IPS-NIHi11 (cell line): Measurements from ENCODE around the gene MYH9.
A peak's percentile ranks its signal among the peaks of the same experiment; 100 is the strongest.

Experiments used
- DNase-seq: peaks from one replicate; pipeline ENCODE4 v3.0.0; 2012; ENCODE audit warnings: mixed read lengths, low spot score

Gene MYH9

GRCh38 chr22:36330655-36331305 is 57.0 kb downstream of the MYH9 start:
- DNase-seq = no peak

DNA sequence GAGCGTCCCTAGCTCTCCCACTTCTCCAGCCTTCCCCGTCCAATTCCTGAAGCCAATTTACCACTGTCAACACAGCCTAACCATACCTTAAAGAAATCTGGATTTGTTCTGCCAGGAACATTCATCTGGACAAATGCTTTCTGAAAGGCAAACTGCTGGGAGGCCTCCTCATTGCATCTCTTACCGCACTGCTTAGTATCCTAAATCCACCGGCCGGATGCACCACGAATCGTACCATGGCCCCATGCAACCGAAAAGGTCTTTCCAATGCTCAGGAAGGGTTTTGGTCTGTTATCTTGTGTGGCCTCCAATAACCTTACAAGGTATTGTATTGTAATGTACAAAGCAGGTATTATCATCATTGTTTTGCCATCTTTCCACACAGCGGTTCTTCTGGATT is 57.6 kb downstream of the MYH9 start:
- DNase-seq = no peak

GRCh38 chr22:36329254-36330078 is 58.3 kb downstream of the MYH9 start:
- peak; percentile 78 for DNase-seq

DNA sequence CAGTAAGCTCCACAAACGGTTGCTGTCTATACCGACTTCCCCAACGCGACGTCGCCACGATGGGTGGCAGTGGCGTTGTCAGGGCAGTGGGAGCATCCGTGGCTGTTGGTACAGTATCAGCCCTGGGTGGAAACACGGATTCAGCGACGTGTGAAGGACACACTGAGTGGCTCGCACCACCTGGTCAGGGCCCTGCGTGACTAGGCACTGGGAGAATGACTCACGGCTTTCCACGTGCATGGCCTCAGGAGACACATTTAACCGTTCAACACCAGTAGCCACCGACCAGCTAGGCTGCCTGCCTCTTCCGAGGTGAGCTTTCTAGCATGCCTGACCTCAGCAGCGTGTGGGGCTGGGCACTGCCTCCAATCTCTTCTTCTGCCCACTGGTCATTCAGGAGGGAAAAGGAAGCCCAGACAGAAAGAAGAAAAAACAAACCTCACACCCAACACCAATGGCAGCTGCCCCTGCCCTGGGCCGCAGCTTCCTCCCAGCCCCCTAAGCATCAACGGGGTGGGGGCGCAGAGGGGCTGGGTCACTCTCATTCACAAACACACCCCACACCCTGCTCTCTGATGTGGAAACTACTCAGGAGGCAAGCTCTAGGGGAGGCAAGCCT is 59.0 kb downstream of the MYH9 start:
- DNase-seq = no peak

GRCh38 chr22:36327922-36328551 is 59.7 kb downstream of the MYH9 start:
- DNase-seq = no peak

DNA sequence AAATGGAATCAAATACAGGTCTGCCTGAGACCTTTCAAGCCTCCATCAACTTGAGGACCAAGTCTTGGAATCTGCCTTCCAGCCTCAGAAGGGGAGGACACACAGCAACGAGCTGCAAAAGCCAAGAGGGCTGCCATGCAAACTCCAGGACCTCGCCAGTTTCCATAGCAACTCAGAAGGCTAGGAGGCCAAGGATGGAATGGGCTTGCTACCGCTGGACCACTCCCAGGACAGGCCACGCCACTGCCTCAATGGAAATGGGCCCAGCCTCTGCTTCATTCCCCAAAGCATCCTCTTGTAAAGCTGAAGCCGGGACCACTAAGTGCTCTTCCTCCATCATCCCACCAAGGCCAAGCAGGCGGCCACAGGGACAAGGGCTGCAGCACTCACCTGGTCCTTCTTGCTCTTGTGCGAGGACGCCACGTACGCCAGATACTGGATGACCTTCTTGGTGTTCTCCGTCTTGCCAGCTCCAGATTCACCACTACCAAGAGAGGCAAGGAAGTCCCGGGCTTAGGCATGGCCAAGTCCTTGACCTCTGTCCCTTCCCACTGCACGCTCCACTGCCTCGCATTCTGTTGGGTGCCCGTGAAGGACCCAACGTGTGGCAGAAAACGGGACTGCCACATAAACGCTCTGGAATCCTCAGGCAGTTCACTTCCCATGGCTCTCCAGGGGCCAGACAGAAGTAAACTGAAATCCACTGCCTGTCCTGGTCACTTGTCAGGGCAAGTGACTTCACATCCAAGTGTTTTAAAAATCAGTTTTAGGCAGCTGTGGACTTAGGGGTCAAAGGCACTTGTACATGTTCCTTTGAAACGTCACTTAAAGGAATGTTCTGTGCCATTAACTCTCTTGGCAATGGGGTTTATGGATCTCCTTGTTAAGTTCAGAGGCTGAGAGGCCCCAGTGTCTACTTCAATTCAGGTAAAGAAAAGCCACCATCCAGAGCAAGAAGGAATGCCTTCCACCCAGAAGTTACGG is 61.3 kb downstream of the MYH9 start:
- DNase-seq = no peak

- DNase-seq = no peak
Observed at GRCh38 chr22:36325154-36326031, 62.4 kb downstream of the MYH9 start.

GRCh38 chr22:36324414-36324813 is 63.4 kb downstream of the MYH9 start:
- DNase-seq = no peak

GRCh38 chr22:36323855-36324331 is 63.9 kb downstream of the MYH9 start:
- no peak for DNase-seq

GRCh38 chr22:36323182-36323854 is 64.4 kb downstream of the MYH9 start:
- DNase-seq = no peak

GRCh38 chr22:36322602-36322915 is 65.2 kb downstream of the MYH9 start:
- no peak for DNase-seq

DNA sequence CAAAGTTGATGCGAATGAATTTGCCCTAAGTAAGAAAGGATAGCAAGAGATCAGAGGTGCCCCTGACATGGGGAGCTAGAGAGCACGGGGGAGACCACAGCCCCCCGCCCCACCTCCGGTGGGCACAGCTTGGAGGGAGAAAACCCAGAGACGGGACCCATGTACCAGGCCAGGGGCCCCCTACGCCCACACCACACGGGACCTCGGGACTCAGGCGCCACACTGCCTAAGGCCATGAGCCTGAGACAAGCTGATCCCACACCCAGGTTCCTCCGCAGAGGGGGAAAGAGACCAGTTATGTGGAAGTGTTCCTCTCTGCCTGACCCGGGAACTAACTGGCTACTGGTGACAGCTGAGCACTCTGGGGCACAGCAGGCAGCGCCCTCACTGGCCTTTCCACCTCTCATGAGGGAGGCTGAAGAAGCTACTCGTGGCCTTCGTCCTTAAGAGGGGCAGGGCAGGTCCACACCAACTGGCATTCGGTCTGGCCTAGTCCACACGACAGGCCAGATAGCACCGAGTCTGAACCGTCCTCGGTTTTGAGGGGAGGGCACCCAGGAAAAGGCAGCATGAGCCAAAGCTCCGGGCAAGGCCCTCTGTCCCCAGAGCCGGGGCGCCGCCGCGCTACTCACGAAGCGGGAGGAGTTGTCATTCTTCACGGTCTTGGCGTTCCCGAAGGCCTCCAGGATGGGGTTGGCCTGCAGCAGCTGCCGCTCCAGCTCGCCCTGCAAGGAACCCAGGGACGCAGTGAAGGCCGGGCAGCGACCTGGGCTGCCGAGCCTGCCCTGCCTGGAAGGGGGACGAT is 65.8 kb downstream of the MYH9 start:
- no peak for DNase-seq

- DNase-seq = no peak
Observed at GRCh38 chr22:36320553-36320952, 67.2 kb downstream of the MYH9 start.

DNA sequence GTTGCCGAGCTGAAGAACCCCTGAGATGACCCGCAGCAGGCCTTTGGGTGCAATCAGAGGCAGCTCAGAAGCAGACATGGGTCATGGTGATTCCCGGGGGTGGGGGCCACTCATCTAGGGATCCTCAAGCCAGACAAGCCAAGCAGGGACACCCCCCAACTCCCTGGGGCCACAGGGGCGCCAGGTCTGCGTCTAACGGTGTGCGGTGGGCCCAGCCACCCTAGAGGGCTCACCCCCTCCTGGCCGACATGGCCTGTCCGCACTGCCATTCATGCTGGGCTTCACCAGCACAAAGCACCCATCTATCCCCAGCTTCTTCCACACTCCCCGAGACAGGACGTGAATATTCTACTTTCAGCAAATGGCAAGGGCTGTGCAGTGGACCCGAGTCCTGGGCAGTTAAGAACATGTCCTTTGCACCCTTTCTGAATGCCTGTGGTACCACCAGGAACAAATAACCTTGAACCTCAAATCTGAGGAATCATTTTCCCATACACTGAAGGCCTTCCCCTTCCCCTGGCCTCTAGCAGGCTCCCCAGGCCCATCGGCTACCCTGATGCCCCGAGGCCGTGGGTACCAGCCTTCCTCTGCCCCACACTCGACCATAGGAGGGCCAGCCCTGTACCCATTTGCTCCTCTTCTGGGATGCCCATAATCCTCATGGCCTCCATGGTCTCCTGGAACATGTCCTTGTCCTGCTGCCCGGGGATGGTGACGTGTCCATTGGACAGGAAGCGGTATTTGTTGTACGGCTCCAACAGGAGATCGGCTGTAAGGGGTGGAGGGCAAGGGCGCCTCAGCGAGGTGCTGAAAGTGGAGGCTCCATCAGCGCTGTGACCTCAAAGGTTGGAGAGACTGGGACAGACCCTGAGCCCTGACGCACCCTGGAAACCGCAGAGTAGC is 67.9 kb downstream of the MYH9 start:
- no peak for DNase-seq

DNA sequence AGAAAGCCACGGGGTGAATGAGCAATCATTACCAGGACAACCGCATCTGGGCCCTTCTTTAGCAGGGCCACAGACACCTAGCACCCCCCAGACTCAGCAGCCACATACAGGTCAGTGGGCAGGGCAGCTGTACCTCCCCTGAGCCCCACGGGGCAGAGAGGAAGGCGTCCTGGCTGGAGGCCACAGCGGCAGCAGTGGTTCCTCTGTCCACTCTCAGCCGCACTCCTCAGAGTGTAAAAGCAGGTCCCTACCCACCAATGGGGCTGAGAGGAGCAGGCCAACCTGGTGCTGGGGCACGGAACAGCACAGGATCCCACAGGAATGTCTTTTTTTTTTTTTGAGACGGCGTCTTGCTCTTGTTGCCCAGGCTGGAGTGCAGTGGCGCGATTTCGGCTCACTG is 69.3 kb downstream of the MYH9 start:
- DNase-seq = no peak

GRCh38 chr22:36317658-36318271 is 70.0 kb downstream of the MYH9 start:
- DNase-seq = no peak

GRCh38 chr22:36316419-36316818 is 71.3 kb downstream of the MYH9 start:
- DNase-seq = no peak

DNA sequence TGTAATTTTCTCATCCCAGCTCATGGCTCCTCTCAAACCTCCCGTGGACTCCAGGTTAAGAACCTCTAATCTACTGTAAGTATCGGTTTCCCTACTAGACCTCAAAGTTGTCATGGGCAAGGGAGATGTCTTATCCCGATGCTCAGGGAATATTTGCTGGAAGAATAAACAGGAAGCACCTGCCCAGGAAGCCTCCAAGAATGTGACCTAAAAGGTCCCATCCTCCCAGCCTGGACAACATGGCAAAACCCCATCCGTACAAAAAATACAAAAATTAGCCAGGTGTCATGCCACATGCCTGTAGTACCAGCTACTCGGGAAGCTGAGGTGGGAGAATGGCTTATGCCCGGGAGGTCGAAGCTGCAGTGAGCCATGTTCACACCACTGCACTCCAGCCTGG is 72.4 kb downstream of the MYH9 start:
- no peak for DNase-seq
